Neural progenitor cell (in vitro differentiated cells): ENCODE results near the gene SUPT3H.

ENCODE experiments used
- CTCF ChIP-seq: fragments of 200-600 bp; sonication (generic); IDR thresholded peaks from 2 replicates; pipeline ENCODE4 v1.5.1; 2017; ENCODE audit warnings: antibody characterized with exemption, mild to moderate bottlenecking
- EZH2 ChIP-seq: fragments of 200-600 bp; sonication (generic); IDR thresholded peaks from 2 replicates; pipeline ENCODE4 v1.6.1; 2017; ENCODE audit warnings: antibody characterized with exemption, mild to moderate bottlenecking, moderate library complexity

- TF ChIP-seq EZH2 (no peak), CTCF (no peak)
These were observed 462.6 kb downstream of the SUPT3H start for GRCh38 chr6:44915111-44915510.
